Karpas-422 (cell line): ENCODE results near the gene NRAS. TPM values are rescaled to one million over a fixed set of nuclear protein-coding genes. Genes with fewer than 3 reads are reported as not detected.

Source experiments
- DNase-seq: peaks from one replicate; pipeline ENCODE4 v3.0.0-alpha.2; 2015
- H2AFZ ChIP-seq: fragments of 200-600 bp; sonication (generic); 2 replicates; pipeline ENCODE4 v1.6.1; 2014; ENCODE audit warnings: antibody characterized with exemption, low read length, mixed read lengths
- H3K27ac ChIP-seq: fragments of 200-600 bp; sonication (generic); 2 replicates; pipeline ENCODE4 v1.5.1; 2014; ENCODE audit warnings: mild to moderate bottlenecking, low read length, moderate library complexity
- H3K27me3 ChIP-seq: fragments of 200-600 bp; sonication (generic); 2 replicates; pipeline ENCODE4 v1.6.1; 2014; ENCODE audit warnings: low read length, mixed read lengths
- H3K36me3 ChIP-seq: fragments of 200-600 bp; sonication (generic); 2 replicates; pipeline ENCODE4 v1.6.1; 2014; ENCODE audit warnings: low read length, mixed read lengths; ENCODE audit not compliant: insufficient read depth
- H3K4me1 ChIP-seq: fragments of 200-600 bp; sonication (generic); 2 replicates; pipeline ENCODE4 v1.6.1; 2014; ENCODE audit warnings: mild to moderate bottlenecking, low read length, mixed read lengths
- H3K4me2 ChIP-seq: fragments of 200-600 bp; sonication (generic); 2 replicates; pipeline ENCODE4 v1.6.1; 2014; ENCODE audit warnings: low read length, low read depth, mild to moderate bottlenecking; ENCODE audit not compliant: poor library complexity, severe bottlenecking
- H3K4me3 ChIP-seq: fragments of 200-600 bp; sonication (generic); 2 replicates; pipeline ENCODE4 v1.5.1; 2014; ENCODE audit warnings: mild to moderate bottlenecking, antibody characterized with exemption, low read length, mixed read lengths
- H3K79me2 ChIP-seq: fragments of 200-600 bp; sonication (generic); 2 replicates; pipeline ENCODE4 v1.6.1; 2014; ENCODE audit warnings: mild to moderate bottlenecking, low read length, mixed read lengths
- H3K9ac ChIP-seq: fragments of 200-600 bp; sonication (generic); 2 replicates; pipeline ENCODE4 v1.6.0; 2014; ENCODE audit warnings: low read length
- H3K9me2 ChIP-seq: fragments of 200-600 bp; sonication (generic), shearing (Covaris generic); replicated peaks from 2 replicates; pipeline ENCODE4 v1.6.0; 2014; ENCODE audit warnings: mild to moderate bottlenecking, low read length, moderate library complexity; ENCODE audit not compliant: insufficient read depth
- H3K9me3 ChIP-seq: fragments of 300-700, 200-600 bp; sonication (generic); 2 replicates; pipeline ENCODE4 v1.6.1; 2014; ENCODE audit warnings: low read length, mixed read lengths
- H4K20me1 ChIP-seq: fragments of 200-600 bp; sonication (generic); 2 replicates; pipeline ENCODE4 v1.6.1; 2014; ENCODE audit warnings: mild to moderate bottlenecking, antibody characterized with exemption, low read length, low read depth; ENCODE audit not compliant: insufficient read depth
- total RNA-seq: library from RNA; depleted of rRNA; stranded (reverse); fragments of >200 nt; shearing (Covaris generic); gene quantifications from 2 replicates; pipeline ENCODE4 v1.2.3, GENCODE V29; 2014; ENCODE audit warnings: low replicate concordance

Gene NRAS
- total RNA-seq, 1 experiment from 2014 or later, result 68.0 TPM

- peaks cover 80% of the 10 kb centered on the region for H3K36me3 ChIP-seq
- DNase-seq, result no peak
- no peak overlapping the region for H3K4me3 ChIP-seq
- no peak overlapping the region for H3K9ac ChIP-seq
- H2AFZ ChIP-seq, result no peak overlapping the region
- no peaks in the 10 kb centered on the region for H3K9me2 ChIP-seq
- H3K4me1 ChIP-seq, result no peaks in the 10 kb centered on the region
- peaks cover 96% of the 10 kb centered on the region for H3K79me2 ChIP-seq
- H3K27ac ChIP-seq, result no peak overlapping the region
- peaks cover 48% of the 10 kb centered on the region for H4K20me1 ChIP-seq
- no peaks in the 10 kb centered on the region for H3K9me3 ChIP-seq
- no peak overlapping the region for H3K4me2 ChIP-seq
- no peaks in the 10 kb centered on the region for H3K27me3 ChIP-seq
These were observed 25.6 kb upstream of the NRAS start for GRCh38 chr1:114741963-114742746.

- Histone ChIP-seq H3K36me3 (peaks cover 81% of the 10 kb centered on the region), H3K9me2 (no peaks in the 10 kb centered on the region), H3K79me2 (peaks cover 96% of the 10 kb centered on the region), H3K9ac (no peak overlapping the region), H3K4me3 (no peak overlapping the region), H3K27me3 (no peaks in the 10 kb centered on the region), H3K9me3 (no peaks in the 10 kb centered on the region), H4K20me1 (peaks cover 34% of the 10 kb centered on the region), H3K4me1 (no peaks in the 10 kb centered on the region), H2AFZ (no peak overlapping the region), H3K27ac (no peak overlapping the region), H3K4me2 (no peak overlapping the region)
- no peak for DNase-seq
These were observed 23.8 kb upstream of the NRAS start for GRCh38 chr1:114740331-114740730.

- peaks cover 13% of the 10 kb centered on the region for H4K20me1 ChIP-seq
- no peak overlapping the region for H2AFZ ChIP-seq
These were observed 20.8 kb upstream of the NRAS start for GRCh38 chr1:114737314-114737849.

GRCh38 chr1:114735479-114735878 lies 18.9 kb upstream of the NRAS start:
- no peak overlapping the region for H3K4me2 ChIP-seq
- no peak overlapping the region for H3K9ac ChIP-seq
- peaks cover 87% of the 10 kb centered on the region for H3K36me3 ChIP-seq
- peaks cover 88% of the 10 kb centered on the region for H3K79me2 ChIP-seq
- no peaks in the 10 kb centered on the region for H3K4me1 ChIP-seq
- no peak overlapping the region for H3K27ac ChIP-seq
- H4K20me1 ChIP-seq, result peaks cover 9% of the 10 kb centered on the region
- no peaks in the 10 kb centered on the region for H3K9me3 ChIP-seq
- no peaks in the 10 kb centered on the region for H3K27me3 ChIP-seq
- H3K4me3 ChIP-seq, result no peak overlapping the region
- no peaks in the 10 kb centered on the region for H3K9me2 ChIP-seq
- H2AFZ ChIP-seq, result no peak overlapping the region
- DNase-seq, result no peak

More at GRCh38 chr1:114737314-114737849, 20.8 kb upstream of the NRAS start:
- no peak overlapping the region for H3K27ac ChIP-seq
- H3K9me3 ChIP-seq, result no peaks in the 10 kb centered on the region
- no peak overlapping the region for H3K9ac ChIP-seq
- H3K9me2 ChIP-seq, result no peaks in the 10 kb centered on the region
- H3K4me3 ChIP-seq, result no peak overlapping the region
- peaks cover 85% of the 10 kb centered on the region for H3K36me3 ChIP-seq
- H3K79me2 ChIP-seq, result peaks cover 90% of the 10 kb centered on the region
- no peaks in the 10 kb centered on the region for H3K4me1 ChIP-seq
- H3K4me2 ChIP-seq, result no peak overlapping the region
- H3K27me3 ChIP-seq, result no peaks in the 10 kb centered on the region
- DNase-seq, result no peak

GRCh38 chr1:114729782-114730181 lies 13.2 kb upstream of the NRAS start:
- Histone ChIP-seq H3K9ac (no peak overlapping the region), H2AFZ (no peak overlapping the region), H3K36me3 (peaks cover 91% of the 10 kb centered on the region), H3K4me3 (no peak overlapping the region), H3K9me2 (no peaks in the 10 kb centered on the region), H3K27ac (no peak overlapping the region), H4K20me1 (no peaks in the 10 kb centered on the region), H3K4me1 (no peaks in the 10 kb centered on the region), H3K27me3 (no peaks in the 10 kb centered on the region), H3K4me2 (no peak overlapping the region), H3K9me3 (no peaks in the 10 kb centered on the region), H3K79me2 (peaks cover 70% of the 10 kb centered on the region)
- DNase-seq, result no peak

- DNase-seq, result no peak
- H3K27ac ChIP-seq, result no peak overlapping the region
- no peaks in the 10 kb centered on the region for H3K9me2 ChIP-seq
- H3K4me1 ChIP-seq, result no peaks in the 10 kb centered on the region
- H3K79me2 ChIP-seq, result peaks cover 68% of the 10 kb centered on the region
- H3K9me3 ChIP-seq, result no peaks in the 10 kb centered on the region
- H2AFZ ChIP-seq, result no peak overlapping the region
- no peaks in the 10 kb centered on the region for H3K27me3 ChIP-seq
- peaks cover 91% of the 10 kb centered on the region for H3K36me3 ChIP-seq
- H4K20me1 ChIP-seq, result no peaks in the 10 kb centered on the region
- H3K4me2 ChIP-seq, result no peak overlapping the region
- no peak overlapping the region for H3K4me3 ChIP-seq
- H3K9ac ChIP-seq, result no peak overlapping the region
These were observed 12.0 kb upstream of the NRAS start for GRCh38 chr1:114728553-114728952.

- Histone ChIP-seq H3K79me2 (peaks cover 43% of the 10 kb centered on the region), H3K4me3 (no peak overlapping the region), H3K27me3 (no peaks in the 10 kb centered on the region), H3K36me3 (peaks cover 71% of the 10 kb centered on the region), H2AFZ (no peak overlapping the region), H4K20me1 (no peaks in the 10 kb centered on the region), H3K9ac (no peak overlapping the region), H3K9me3 (no peaks in the 10 kb centered on the region), H3K9me2 (no peaks in the 10 kb centered on the region), H3K4me1 (no peaks in the 10 kb centered on the region), H3K4me2 (no peak overlapping the region), H3K27ac (no peak overlapping the region)
- DNase-seq, result no peak
These were observed 8.7 kb upstream of the NRAS start for GRCh38 chr1:114725230-114725629.

- Histone ChIP-seq H3K36me3 (peaks cover 70% of the 10 kb centered on the region), H3K27ac (no peak overlapping the region), H3K79me2 (peaks cover 34% of the 10 kb centered on the region), H3K4me3 (no peak overlapping the region), H3K4me2 (no peak overlapping the region), H3K9ac (no peak overlapping the region), H4K20me1 (no peaks in the 10 kb centered on the region), H3K9me2 (no peaks in the 10 kb centered on the region), H3K4me1 (no peaks in the 10 kb centered on the region), H3K27me3 (no peaks in the 10 kb centered on the region), H2AFZ (no peak overlapping the region), H3K9me3 (no peaks in the 10 kb centered on the region)
- DNase-seq, result no peak
These were observed 7.3 kb upstream of the NRAS start for GRCh38 chr1:114723915-114724314.
